Stomach (tissue), 9 donors: ENCODE measurements around the gene TALDO1. TPM values are rescaled to one million over a fixed set of nuclear protein-coding genes. Genes with fewer than 3 reads are reported as not detected.

Experiments
- DNase-seq, 2 donors: peaks; one replicate each; pipeline versions ENCODE4 v3.0.0 to v3.0.0-alpha.2; 2013 to 2019
- H3K27ac ChIP-seq, 5 donors: fragments of 200-600 bp in 4 of 5; sonication (generic) in 4 of 5; one replicate each; pipeline ENCODE4 v1.5.1; 2013 to 2019; ENCODE audit warnings: mild to moderate bottlenecking in 1 of 5, moderate library complexity in 1 of 5
- H3K27me3 ChIP-seq, 3 donors: fragments of 200-600 bp; sonication (generic); one replicate each; pipeline ENCODE4 v1.5.1; 2017 to 2019; ENCODE audit warnings: mixed run types in 1 of 3
- H3K36me3 ChIP-seq, 4 donors: fragments of 200-600 bp; sonication (generic); 1 replicate in 3 of 4; 2 replicates in 1 of 4; pipeline ENCODE4 v1.5.1; 2016 to 2019
- H3K4me1 ChIP-seq, 4 donors: fragments of 200-600 bp; sonication (generic); one replicate each; pipeline ENCODE4 v1.5.1; 2016 to 2019
- H3K4me3 ChIP-seq, 4 donors: fragments of 200-600 bp; sonication (generic) in 3 of 4; one replicate each; pipeline ENCODE4 v1.5.1; 2016 to 2019; ENCODE audit warnings: mild to moderate bottlenecking in 1 of 4
- H3K9me3 ChIP-seq, 4 donors: fragments of 200-600 bp; sonication (generic); one replicate each; pipeline ENCODE4 v1.5.1; 2016 to 2019
- EP300 ChIP-seq: sonication (generic); formaldehyde crosslinking; IDR thresholded peaks from one replicate; pipeline ENCODE4 v1.6.1; 2017; ENCODE audit warnings: antibody characterized with exemption
- POLR2A ChIP-seq, 4 donors: fragments of 450-650 bp; IDR thresholded peaks; one replicate each; pipeline ENCODE4 v1.6.1; 2016; ENCODE audit warnings: antibody characterized with exemption in 4 of 4, control low read depth in 2 of 4, mild to moderate bottlenecking in 1 of 4, moderate library complexity in 1 of 4
- POLR2AphosphoS5 ChIP-seq, 3 donors: sonication (generic); formaldehyde crosslinking; IDR thresholded peaks; one replicate each; pipeline ENCODE4 v1.6.1; 2016; ENCODE audit warnings: antibody characterized with exemption in 3 of 3
- WGBS, 5 donors: extraction: QIAGEN DNeasy Blood & Tissue Kit in 3 of 5; methylation state at CpG; one replicate each; pipeline versions ENCODE4 v1.1.5 to v1.1.7; 2013 to 2018; 5-methylcytosine and 5-hydroxymethylcytosine counted together
- intact Hi-C: fragments of 100-400 bp; cut with DNase I; formaldehyde crosslinking; loops from one replicate; pipeline ENCODE4 v1.15.1; 2023; ENCODE audit warnings: low total_unique reads
- polyA plus RNA-seq, 3 donors: library from polyadenylated mRNA; stranded (reverse); fragments of 200-250 nt; gene quantifications; one replicate each; pipeline ENCODE4 v1.2.3, GENCODE V29; 2013
- total RNA-seq, 5 donors: library from RNA; depleted of rRNA; stranded (reverse); fragments of >200 nt; gene quantifications; one replicate each; pipeline versions ENCODE4 v1.1.0 to v1.2.3, GENCODE V29; 2014 to 2016
- TF ChIP-seq, protein P1 (sequence below), 7 experiments: fragments of 450-650 bp in 4 of 7; fragments of 200-600 bp in 3 of 7; sonication (generic) in 3 of 7; IDR thresholded peaks; one replicate each; pipeline ENCODE4 v1.5.1; 2016 to 2019; ENCODE audit warnings: antibody characterized with exemption in 7 of 7, control low read depth in 2 of 7, mild to moderate bottlenecking in 1 of 7
- donor health status: healthy with polysubstance abuse.
- donor health status: Bipolar disorder and iron deficiency.
- donor health status: healthy.

The TALDO1 gene
- total and polyA plus RNA-seq, 8 donors = 85.9 to 258 (median 180) TPM

DNA sequence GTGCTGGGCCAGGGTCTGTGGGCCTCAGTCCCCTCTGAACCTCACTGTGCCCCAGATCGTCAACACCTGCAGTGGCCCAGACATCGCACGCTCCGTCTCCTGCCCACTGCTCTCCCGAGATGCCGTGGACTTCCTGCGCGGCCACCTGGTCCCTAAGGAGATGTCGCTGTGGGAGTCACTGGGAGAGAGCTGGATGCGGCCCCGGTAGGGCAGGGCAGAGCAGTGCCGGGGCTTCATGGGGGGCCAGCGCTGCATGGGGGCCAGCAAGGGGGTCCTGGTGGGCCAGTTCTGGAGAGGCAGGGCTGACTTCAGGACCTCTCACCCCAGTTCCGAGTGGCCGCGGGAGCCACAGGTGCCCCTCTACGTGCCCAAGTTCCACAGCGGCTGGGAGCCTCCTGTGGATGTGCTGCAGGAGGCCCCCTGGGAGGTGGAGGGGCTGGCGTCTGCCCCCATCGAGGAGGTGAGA, 24.9 kb upstream of the TALDO1 start:
- peaks cover 0 to 82% (median 51%) of the 10 kb centered on the region in 3 donors for H3K27me3 ChIP-seq
- intact Hi-C loops = loop anchor here (10.0 kb wide), 1 partner anchor 58 kb away; no protein-coding TSS in a partner anchor
- WGBS, 5 donors = 47 to 83% (median 75%) methylated on average over 3 to 20 of the region's 20 CpGs
- peak in 1 of 2 donors; percentile 9 for DNase-seq
- H3K36me3 ChIP-seq = peaks cover 3 to 34% (median 25%) of the 10 kb centered on the region in 4 donors
- TF ChIP-seq POLR2A (IDR thresholded peaks at IDR 0.05) = no peak
- TF ChIP-seq POLR2AphosphoS5 (IDR thresholded peaks at IDR 0.05) = no peak
- no peak for TF ChIP-seq EP300
- TF ChIP-seq, protein P1, sequence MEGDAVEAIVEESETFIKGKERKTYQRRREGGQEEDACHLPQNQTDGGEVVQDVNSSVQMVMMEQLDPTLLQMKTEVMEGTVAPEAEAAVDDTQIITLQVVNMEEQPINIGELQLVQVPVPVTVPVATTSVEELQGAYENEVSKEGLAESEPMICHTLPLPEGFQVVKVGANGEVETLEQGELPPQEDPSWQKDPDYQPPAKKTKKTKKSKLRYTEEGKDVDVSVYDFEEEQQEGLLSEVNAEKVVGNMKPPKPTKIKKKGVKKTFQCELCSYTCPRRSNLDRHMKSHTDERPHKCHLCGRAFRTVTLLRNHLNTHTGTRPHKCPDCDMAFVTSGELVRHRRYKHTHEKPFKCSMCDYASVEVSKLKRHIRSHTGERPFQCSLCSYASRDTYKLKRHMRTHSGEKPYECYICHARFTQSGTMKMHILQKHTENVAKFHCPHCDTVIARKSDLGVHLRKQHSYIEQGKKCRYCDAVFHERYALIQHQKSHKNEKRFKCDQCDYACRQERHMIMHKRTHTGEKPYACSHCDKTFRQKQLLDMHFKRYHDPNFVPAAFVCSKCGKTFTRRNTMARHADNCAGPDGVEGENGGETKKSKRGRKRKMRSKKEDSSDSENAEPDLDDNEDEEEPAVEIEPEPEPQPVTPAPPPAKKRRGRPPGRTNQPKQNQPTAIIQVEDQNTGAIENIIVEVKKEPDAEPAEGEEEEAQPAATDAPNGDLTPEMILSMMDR (IDR thresholded peaks at IDR 0.05) = no peak
- peaks cover 38 to 72% (median 51%) of the 10 kb centered on the region in 4 donors for H3K4me1 ChIP-seq
- no peak overlapping the region for H3K27ac ChIP-seq
- peak overlapping the region in 1 of 4 donors; percentile 27 for H3K4me3 ChIP-seq
- H3K9me3 ChIP-seq = no peaks in the 10 kb centered on the region

DNA sequence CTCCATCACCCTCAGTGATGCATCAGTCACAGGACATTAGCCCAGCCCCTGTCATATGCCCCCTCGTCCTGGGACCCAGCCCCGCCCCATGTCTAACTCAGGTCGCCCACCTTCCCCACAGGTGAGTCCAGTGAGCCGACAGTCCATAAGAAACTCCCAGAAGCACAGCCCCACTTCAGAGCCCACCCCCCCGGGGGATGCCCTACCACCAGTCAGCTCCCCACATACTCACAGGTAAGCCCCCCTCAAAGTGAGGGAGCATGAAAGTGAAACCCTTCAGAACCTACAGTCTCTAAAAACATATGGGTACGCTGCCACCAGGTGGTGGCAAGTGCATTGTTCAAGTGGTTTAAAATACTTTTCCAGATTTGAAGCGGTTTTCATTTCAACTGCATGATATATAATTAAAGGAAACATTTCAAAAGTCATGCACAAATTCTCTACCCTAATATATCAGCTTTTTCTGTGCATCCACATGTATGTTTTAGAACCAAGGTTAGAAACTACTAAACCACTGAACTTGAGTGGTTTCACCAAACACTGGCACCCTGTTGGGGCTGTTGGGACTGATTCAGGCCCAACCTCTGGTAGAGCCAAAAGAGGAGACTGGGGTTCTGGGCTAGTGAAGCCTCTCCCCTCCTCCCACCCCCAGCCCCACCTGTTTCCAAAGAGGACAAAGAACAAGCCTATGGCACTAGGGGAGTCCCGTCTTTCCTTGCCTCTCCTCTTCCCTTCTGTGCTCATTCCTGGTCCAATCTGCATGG, 24.0 kb upstream of the TALDO1 start:
- WGBS, 5 donors = 50 to 62% (median 55%) methylated on average over 5 to 8 of the region's 8 CpGs
- no peak overlapping the region for H3K4me3 ChIP-seq
- TF ChIP-seq, protein P1 (IDR thresholded peaks at IDR 0.05) = peak in 5 of 7 experiments; percentile 38 to 69 (median 57)
- peak in 1 of 3 donors; percentile 31 for TF ChIP-seq POLR2AphosphoS5 (IDR thresholded peaks at IDR 0.05)
- TF ChIP-seq EP300 = no peak
- H3K36me3 ChIP-seq = peaks cover 3 to 34% (median 25%) of the 10 kb centered on the region in 4 donors
- peaks cover 0 to 89% (median 51%) of the 10 kb centered on the region in 3 donors for H3K27me3 ChIP-seq
- intact Hi-C loops = loop anchor here (10.0 kb wide), 1 partner anchor 59 kb away; no protein-coding TSS in a partner anchor
- H3K27ac ChIP-seq = no peak overlapping the region
- H3K9me3 ChIP-seq = no peaks in the 10 kb centered on the region
- peak in 1 of 2 donors; percentile 86 for DNase-seq
- H3K4me1 ChIP-seq = peaks cover 48 to 81% (median 60%) of the 10 kb centered on the region in 4 donors

DNA sequence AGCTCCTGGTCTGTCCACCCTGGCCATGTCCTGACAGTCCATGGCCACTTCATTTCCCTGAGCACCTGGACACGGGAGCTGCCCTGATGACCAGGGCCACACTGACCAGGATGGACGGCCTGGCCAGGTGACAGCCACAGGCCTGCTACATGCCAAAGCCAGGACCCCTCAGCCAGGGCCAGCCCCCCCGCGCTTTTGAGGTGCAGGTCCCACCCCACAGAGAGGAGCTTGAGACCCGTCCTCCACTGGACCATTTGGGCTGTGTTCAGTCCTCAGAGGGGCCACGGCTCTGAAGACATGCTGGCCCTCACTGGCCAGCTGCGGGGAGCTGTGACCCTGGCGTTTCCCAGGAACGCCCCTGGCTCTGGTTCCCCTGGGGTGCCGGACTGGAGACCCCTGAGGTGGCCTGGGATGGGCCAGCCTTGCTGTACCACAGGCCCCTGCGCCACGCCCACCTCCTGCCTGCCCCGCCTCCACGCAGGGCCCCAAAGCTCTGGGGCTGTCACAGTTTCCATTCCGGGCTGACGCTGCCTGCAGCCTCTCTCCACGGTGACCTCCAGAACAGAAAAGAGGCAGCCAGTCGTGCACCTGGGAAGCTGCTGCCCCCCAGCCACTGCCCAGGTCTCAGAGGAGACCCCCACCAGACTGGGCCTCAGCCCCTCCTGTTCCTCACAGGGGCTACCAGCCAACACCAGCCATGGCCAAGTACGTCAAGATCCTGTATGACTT, 23.1 kb upstream of the TALDO1 start:
- Histone ChIP-seq H3K27me3 (peaks cover 0 to 93% (median 51%) of the 10 kb centered on the region in 3 donors), H3K4me3 (no peak overlapping the region), H3K36me3 (peaks cover 3 to 34% (median 25%) of the 10 kb centered on the region in 4 donors), H3K9me3 (no peaks in the 10 kb centered on the region), H3K4me1 (peaks cover 50 to 90% (median 66%) of the 10 kb centered on the region in 4 donors), H3K27ac (no peak overlapping the region)
- TF ChIP-seq POLR2AphosphoS5 (IDR thresholded peaks at IDR 0.05) (no peak), EP300 (no peak), POLR2A (IDR thresholded peaks at IDR 0.05) (no peak)
- TF ChIP-seq, protein P1 (IDR thresholded peaks at IDR 0.05) = no peak
- DNase-seq = peak in 1 of 2 donors; percentile 25
- WGBS, 5 donors = 80 to 85% (median 82%) methylated on average over 11 to 19 of the region's 19 CpGs
- intact Hi-C loops = loop anchor here (10.0 kb wide), 1 partner anchor 59 kb away; no protein-coding TSS in a partner anchor
